Stimulated activated CD8-positive, alpha-beta memory T cell treated with anti-CD3 and anti-CD28 coated beads, Interleukin-7, amount 100 ng/mL, for 24 hours (primary cell): ENCODE results near the gene VSNL1.

Source experiments
- DNase-seq: peaks from one replicate; pipeline ENCODE4 v3.0.0-alpha.2; 2020; ENCODE audit warnings: low read depth

Gene VSNL1

GRCh38 chr2:17540093-17540812 is at the start of gene VSNL1:
TSS of gene VSNL1 (plus strand) at chr2:17540696. CDS start at chr2:17592075, 51,379 bp downstream.
- DNase-seq, result no peak

- no peak for DNase-seq
Measured at GRCh38 chr2:17495590-17495989, 44.9 kb upstream of the VSNL1 start.

DNA sequence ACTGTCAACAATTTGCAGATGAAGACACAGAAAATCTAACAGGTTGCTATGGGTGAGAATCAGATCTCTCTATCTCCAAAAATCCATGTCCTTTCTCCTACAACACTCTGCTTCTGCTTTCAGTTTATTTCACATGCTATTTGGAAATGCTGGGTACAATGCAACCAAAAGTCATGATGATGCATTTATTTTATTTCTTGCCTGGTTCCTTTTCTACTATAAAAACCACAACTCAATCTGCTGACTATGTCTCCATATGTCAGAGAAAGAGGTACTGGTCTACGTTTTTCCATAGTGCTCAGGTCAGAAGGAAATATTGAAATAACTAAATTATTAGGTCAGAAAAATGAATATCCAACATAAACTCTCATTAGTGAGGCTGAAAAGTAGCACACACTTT is 42.8 kb upstream of the VSNL1 start:
- DNase-seq, result no peak

DNA sequence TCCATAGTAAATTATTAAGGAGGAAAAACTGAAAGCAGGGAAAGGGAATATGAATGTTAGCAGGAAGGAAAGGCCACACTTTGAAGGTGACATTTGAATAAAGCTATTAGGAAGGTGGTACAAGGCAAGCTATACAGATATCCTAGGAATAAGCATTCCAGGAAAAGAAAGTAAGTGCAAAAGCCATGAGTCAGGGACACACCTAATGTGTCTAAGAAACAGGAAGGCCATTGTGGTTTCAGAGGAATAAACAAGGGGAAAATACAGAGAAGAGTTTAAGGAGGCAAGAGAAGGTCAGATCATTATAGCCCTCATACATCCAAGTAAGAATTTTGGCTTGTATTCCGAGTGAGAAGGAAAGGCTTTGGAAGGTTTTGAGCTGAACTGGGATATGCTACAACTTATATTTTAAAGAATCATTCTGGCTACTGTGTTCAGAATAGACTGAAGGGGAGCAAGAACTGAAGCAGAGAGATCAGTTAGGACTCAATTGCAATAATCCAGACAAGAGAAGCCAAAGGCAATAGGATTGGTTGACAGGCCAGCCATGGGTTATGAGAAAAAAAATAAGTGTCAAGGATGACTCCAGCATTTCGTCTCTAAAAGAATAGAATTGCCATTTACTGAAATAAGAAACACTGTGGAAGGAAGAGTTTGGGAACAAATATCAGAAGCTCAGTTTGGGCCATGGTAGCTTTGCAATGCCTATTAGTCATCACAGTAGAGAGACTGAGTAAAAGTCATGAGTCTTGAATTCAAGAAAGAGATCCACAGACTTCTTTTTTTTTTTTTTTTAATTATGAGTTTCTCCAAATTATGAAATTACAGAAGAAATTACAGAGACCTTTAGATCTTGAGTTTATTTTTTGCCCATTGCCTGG is 33.5 kb upstream of the VSNL1 start:
- no peak for DNase-seq

GRCh38 chr2:17515652-17516051 is 24.8 kb upstream of the VSNL1 start:
- DNase-seq, result no peak

DNA sequence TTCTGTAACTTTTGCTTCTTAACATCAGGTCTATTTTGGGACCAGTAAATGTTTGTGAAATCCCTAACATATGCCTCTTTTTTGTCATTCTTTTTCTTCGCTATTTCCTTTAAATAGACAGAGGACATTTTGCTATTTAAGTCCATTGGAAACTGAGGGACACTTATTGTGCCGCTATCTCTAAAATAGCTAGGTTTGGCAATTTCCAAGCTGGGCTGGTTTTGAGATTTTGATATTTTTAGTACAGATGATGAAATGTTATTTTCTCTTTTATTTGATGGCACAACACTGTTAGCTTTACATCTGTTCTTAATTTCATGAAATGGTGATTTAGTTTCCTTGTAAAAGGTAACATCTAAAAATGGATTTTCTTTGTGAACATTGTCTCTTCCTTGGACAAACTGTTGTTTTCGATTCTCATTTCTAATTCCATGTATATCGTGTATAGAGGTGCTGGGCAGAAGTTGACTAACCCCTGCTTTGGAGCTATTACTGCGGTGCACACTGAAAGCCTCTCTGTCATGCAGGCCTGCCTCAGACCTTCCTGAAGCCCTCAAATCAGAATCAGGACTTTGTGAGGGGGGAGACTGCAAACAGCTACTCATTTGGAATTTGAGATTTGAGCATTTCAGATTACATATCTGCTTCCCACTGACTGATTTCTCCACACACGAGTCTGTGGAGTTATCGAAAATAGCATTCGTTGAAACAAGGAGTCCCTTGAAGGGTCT is 22.9 kb upstream of the VSNL1 start:
- no peak for DNase-seq

- no peak for DNase-seq
Measured at GRCh38 chr2:17518212-17519154, 22.0 kb upstream of the VSNL1 start, which contains the start of gene RAD51AP2. TSS of gene RAD51AP2 (minus strand) at chr2:17518440. CDS start at chr2:17518415, 25 bp downstream.

DNA sequence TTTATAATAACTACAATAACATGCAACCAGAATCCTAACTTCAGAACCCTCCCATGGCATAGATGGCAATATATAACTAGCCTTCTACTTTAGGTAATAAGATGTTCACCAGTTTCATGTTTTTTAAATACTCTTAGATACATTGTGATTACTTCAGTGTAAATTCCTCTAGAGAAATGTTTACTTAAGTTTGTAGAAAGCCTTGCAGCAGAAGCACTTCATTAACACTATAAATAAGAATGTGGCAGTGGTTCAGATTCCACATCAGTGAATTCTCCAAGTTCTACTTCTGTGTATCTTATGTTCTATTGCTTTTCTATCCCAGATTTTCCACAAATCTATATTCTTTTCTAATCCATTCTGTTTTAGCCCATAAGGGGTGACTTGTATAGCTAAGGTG is 21.0 kb upstream of the VSNL1 start:
- no peak for DNase-seq

DNA sequence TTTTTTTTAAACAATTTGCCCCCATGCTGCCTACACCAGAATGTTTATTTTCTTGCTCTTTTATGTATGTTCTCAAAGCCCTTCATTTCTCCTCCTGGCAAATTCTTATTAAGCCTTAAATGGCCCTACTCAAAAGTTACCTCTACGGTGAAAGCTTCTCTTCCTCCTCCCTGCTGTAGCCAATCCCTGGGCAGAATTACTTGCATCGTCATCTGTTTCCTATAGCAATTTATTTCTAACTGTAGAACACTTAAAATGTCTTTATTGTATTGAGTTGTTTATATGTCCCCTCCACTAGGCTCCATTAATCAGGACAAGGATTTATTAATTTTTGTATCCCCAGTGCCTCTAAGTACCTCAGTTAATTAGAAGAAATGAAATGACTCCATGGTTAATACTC is 19.7 kb upstream of the VSNL1 start:
- no peak for DNase-seq

GRCh38 chr2:17521621-17522020 is 18.9 kb upstream of the VSNL1 start:
- DNase-seq, result no peak

GRCh38 chr2:17522303-17522702 is 18.2 kb upstream of the VSNL1 start:
- no peak for DNase-seq

DNA sequence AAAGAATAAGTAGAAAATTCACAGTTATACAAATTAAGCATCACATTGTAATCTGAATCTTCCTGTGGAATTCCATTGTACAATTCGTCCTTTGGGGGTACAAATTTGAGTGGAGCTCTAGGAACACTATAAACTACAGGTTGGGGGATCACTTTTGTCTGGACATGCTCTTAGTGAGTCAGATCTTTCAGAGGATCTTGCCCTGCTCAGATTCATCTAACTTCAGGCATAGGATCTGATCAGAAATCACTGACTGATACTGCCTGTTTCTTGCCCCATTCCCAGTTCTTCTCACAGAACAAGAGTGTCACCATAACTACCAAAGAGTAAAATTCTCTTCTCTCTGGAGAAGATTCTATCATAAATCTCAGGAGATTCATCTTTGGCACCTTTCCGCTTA is 10.7 kb upstream of the VSNL1 start:
- DNase-seq, result no peak

DNA sequence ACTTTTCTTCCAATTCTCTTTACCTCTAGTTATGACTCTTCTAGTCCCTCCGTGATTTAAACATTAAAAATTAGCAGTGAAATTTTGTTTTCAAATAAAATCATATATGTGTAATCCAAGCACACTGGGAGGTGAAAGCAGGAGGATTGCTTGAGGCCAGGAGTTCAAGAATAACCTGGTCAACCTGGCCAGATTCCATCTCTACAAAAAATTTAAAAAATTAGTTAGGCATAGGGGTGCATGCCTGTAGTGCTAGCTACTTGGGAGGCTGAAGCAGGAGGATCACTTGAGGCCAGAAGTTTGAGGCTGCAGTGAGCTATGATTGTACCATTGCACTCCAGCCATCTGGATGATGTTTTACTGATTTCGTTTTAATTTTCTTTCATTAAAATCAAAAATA is 7.0 kb upstream of the VSNL1 start:
- no peak for DNase-seq

DNA sequence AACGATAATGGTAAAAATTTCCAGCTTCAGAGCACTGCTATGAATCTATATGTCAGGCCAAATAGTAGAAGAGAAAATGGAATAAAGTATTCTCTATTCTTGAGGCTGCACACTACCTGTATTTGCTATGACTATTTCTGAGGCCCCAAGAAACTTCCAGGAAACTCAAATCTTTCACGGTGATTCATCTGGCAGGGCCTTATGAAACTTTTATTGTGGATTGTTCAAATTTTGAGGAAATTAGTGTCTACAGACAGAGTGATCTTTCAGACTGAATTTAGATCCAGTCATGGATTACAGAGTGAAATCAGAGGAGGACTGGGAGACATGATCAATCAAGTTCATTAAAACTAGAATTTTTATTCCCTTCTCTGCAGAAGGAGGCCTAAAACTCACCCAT is 4.1 kb upstream of the VSNL1 start:
- DNase-seq, result no peak

DNA sequence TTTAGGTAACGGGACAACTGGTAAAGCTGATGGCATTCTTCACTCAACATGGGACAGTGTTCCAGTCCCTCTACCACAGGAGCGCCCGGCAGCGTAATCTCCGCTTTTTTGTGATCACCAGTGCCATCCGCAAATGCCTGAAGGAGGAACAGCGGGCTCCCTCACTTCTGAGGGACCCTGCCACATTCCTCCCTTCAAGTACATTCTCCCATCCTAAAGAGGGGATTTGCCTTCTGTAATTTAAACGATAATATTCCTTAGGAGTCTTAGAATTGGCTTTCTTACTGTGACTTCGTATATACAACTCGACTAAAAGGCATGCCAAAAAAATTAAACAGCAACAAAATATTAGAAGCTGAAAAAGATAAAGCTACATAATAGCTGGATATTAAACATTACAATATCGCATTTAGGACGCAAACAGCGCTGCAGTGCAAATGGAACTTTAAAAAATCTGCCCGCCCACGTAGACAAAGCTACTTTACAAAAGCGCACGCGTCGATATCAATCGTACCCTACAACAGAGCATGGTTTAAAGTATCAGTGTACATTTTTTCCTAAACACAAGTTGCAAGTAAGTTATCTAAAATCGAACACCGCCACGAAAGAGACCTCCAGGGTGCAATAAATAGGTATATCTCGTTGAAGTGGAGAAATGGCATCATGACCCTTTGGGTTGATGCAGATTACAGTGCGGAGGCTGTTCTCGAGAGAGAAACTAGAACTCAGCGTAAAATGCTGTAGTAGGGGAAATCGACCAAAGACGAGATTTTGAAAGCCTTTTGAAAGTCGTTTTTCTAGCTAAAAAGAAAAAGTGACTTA is 2.3 kb upstream of the VSNL1 start:
- no peak for DNase-seq

DNA sequence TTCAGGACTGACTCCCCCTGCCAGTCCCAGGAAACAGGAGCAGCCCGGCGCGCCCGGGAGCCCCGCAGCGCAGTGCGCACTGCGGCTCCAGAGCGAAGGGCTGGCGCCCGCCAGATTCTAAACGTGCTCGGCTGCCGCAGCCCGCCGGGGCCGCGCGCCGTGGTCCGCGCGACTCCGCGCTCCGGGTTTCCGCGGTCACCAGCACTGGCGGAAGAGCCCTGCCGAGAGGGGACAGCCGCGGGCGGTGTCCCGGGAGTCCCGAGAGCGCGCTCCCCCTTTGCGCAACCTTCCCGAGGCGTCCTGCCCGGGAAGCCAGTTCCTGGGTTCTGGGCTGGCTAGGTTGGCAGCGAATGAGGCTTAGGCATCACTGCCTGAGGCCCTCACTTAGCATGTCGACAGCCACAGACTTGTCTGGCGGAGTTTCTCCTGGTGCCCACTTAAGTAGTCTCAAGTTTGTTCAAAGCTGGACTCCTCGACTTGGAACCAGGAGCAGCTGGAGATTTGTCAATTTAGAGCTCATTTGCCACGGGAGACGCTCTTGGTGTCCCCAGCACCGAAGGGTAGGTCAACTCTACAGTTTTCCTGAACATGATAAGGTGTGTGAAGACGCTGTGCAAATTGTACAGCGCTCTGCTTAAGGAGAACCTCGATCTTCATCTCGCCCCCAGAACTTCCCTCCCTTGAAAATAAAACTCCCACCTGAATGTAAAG is 1.5 kb upstream of the VSNL1 start:
- no peak for DNase-seq

- no peak for DNase-seq
Measured at GRCh38 chr2:17539611-17540092, 844 bp upstream of the VSNL1 start.

DNA sequence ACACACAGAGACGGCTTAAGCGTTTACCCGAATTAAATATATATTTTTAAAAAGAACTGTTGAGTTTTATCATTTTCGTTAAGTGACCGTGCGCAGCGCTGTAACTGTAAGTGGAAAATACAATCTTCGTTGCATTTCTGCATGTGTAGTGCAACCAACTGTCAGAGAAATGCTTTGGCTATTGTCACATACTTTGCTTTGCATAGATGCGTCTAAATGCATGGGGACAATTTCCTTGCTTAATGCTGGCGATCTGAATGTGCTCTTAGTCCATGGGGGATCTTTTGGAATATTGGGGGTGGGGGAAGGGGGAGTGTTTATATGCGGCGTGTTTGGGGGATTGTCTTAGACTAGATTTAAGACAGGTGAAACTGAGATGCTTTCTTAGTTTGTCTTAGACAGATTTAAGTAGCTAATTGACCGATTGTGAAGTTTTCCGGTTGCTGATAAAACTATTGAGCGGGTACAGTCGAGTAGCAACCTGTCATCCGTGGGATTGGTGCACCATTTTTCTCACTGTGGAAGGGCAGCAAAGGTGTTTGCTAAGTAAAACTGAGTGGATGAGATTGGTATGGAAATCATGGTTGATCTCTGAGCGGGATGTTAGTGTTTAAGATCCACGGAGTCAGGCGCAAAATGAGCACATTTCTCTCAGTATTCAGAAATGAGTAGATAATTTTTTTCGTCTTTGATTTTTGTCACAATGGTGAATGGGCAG is 476 bp downstream of the VSNL1 start:
- no peak for DNase-seq

GRCh38 chr2:17541531-17541950 is 1.0 kb downstream of the VSNL1 start:
- DNase-seq, result no peak
